ENCODE results near the gene PPP2R5A.
"Not testable (repeated sequence)": the region's sequence is repeated elsewhere in the genome, so short reads cannot be mapped to it uniquely, and the experiment has no call there.

PPP2R5A gene

DNA sequence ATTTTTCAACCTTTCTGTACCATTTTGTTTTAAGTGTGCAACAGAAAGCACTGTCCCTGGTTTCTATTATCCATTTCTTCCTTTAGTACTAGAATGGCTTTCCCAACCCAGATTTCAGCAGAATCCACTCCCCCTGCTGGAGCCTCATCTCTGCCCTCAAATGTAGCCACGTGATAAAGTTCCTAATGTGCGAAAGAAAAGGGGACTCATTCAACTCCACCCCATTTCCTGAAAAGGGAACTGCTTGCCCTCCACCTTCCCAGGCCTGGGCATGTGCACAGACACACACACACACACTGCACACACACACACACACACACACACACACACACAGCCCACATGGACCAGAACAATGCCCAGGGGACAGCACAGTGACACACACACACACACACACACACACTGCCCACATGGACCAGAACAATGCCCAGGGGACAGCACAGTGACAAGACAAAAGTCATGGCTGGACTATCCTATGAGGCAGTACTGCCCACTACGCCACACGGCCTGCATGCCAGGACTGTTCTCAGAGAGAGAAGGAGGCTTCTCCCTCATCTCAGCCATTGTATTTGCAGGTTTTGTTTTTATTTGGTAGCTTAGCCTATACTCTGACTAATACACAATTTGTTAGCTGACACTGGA, 96.3 kb downstream of the PPP2R5A start:
- Histone ChIP-seq H3K27ac (ENCODE audit: insufficient read depth in 1 of 2, low read depth in 1 of 2, low read length in 2 of 2, poor library complexity in 1 of 2, severe bottlenecking in 2 of 2) (no peak overlapping the region), H3K4me1 (ENCODE audit: control extremely low read depth in 1 of 4, control insufficient read depth in 4 of 4, insufficient read depth in 4 of 4, low read length in 3 of 4) (no peaks in the 10 kb centered on the region), H3K9me3 (ENCODE audit: control extremely low read depth in 1 of 5, control insufficient read depth in 4 of 5, insufficient read depth in 2 of 5, low read depth in 1 of 5, low read length in 4 of 5) (peaks cover 0 to 2% (median 0%) of the 10 kb centered on the region in 5 experiments), H3K27me3 (replicated peaks in 2 of 5; ENCODE audit: control insufficient read depth in 4 of 5, insufficient read depth in 5 of 5, low read length in 4 of 5) (no peaks in the 10 kb centered on the region), H3K4me3 (ENCODE audit: control insufficient read depth in 1 of 7, extremely low read depth in 1 of 7, insufficient read depth in 4 of 7, low read depth in 2 of 7, low read length in 6 of 7) (no peak overlapping the region), H3K36me3 (ENCODE audit: control insufficient read depth in 4 of 4, insufficient read depth in 4 of 4, low read length in 3 of 4) (peaks cover 26 to 90% (median 67%) of the 10 kb centered on the region in 4 experiments)
- no peak for DNase-seq
- ChIA-PET CTCF (interaction anchor here (1.1 to 1.7 kb wide), 4 partner anchors 14 to 74 kb away, joined by 3 to 9 read pairs (median 3); no protein-coding TSS in a partner anchor), POLR2A (interaction anchor here (0.7 kb wide), 1 partner anchor 544 kb away, joined by 3 read pairs; no protein-coding TSS in a partner anchor)
- WGBS (ENCODE audit: insufficient coverage): 100% methylated on average over 2 of the region's 4 CpGs

DNA sequence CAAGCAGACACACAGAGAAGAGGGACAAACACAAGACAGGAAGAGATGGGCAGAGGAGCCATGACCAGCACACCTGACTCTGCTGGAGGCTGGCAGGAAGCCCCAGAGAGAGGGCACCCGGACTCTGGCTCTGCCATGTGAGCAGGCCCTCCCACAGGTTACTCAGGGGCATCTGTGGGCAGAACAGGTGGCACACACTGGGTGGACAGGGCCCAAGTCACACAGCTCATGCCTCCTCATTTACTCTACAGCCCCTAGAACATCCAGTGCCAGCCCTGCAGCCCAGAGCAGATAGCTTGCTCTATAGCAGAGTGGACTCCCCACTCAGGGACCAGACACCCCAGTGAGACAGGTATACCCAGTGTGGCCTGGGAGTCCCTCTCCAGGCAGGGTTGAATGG, 100.8 kb downstream of the PPP2R5A start:
- H3K27ac ChIP-seq (ENCODE audit: insufficient read depth in 1 of 2, low read depth in 1 of 2, low read length in 2 of 2, poor library complexity in 1 of 2, severe bottlenecking in 2 of 2): no peak overlapping the region
- POLR2A ChIA-PET: no interaction called here
- no peaks in the 10 kb centered on the region for H3K27me3 ChIP-seq (replicated peaks in 2 of 5; ENCODE audit: control insufficient read depth in 4 of 5, insufficient read depth in 5 of 5, low read length in 4 of 5)
- H3K36me3 ChIP-seq (ENCODE audit: control insufficient read depth in 4 of 4, insufficient read depth in 4 of 4, low read length in 3 of 4): peaks cover 27 to 88% (median 57%) of the 10 kb centered on the region in 4 experiments
- H3K4me1 ChIP-seq (ENCODE audit: control extremely low read depth in 1 of 4, control insufficient read depth in 4 of 4, insufficient read depth in 4 of 4, low read length in 3 of 4): no peaks in the 10 kb centered on the region
- no peak for DNase-seq
- CTCF ChIA-PET: interaction anchor here (1.3 kb wide), 1 partner anchor 20 kb away, joined by 3 read pairs; no protein-coding TSS in a partner anchor
- H3K9me3 ChIP-seq (ENCODE audit: control extremely low read depth in 1 of 5, control insufficient read depth in 4 of 5, insufficient read depth in 2 of 5, low read depth in 1 of 5, low read length in 4 of 5): peaks cover 0 to 14% (median 4%) of the 10 kb centered on the region in 5 experiments
- 78% methylated on average over 1 of the region's 1 CpG for WGBS (ENCODE audit: insufficient coverage)
- no peak overlapping the region for H3K4me3 ChIP-seq (ENCODE audit: control insufficient read depth in 1 of 7, extremely low read depth in 1 of 7, insufficient read depth in 4 of 7, low read depth in 2 of 7, low read length in 6 of 7)

DNA sequence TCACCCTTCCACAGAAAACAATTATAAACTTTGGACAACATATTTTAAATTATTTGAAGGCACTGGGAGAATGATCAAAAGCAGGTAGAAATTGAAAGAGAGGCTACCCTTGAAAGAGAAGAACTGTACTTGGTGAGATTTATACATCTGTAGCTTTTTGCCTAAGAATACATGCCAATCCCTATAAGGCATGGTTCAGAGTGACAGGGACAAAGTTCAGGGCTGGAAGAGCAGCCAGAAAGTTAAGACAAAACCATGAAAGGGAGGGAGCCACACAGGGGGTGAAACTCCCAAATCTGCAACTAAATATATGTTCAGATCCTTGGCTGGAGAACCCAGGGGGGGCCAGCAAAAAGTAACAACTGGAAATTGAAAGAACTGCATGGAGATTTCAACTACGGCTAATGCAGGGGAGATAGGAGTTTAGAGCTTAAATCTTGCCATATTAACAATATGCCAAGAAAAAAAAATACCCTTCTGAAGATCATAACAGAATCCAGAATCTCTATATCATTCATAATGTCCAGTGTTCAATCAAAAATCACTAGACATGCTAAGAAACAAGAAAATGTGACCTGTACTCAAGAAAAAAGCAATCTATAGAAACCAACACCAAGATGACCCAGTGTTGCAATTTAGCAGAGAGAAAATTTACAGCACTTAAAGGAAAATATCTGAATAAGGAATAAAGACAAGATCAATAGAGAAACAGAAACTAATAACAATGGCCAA, 103.9 kb downstream of the PPP2R5A start:
- H3K4me3 ChIP-seq (ENCODE audit: control insufficient read depth in 1 of 7, extremely low read depth in 1 of 7, insufficient read depth in 4 of 7, low read depth in 2 of 7, low read length in 6 of 7): no peak overlapping the region
- DNase-seq: no peak
- ChIA-PET POLR2A (no interaction called here), CTCF (interaction anchor here (0.9 to 1.3 kb wide), 3 partner anchors 29 to 319 kb away, joined by 3 to 4 read pairs (median 4); partner anchors contain the start of gene NENF)
- H3K36me3 ChIP-seq (ENCODE audit: control insufficient read depth in 4 of 4, insufficient read depth in 4 of 4, low read length in 3 of 4): peaks cover 20 to 61% (median 39%) of the 10 kb centered on the region in 4 experiments
- no peaks in the 10 kb centered on the region for H3K27me3 ChIP-seq (replicated peaks in 2 of 5; ENCODE audit: control insufficient read depth in 4 of 5, insufficient read depth in 5 of 5, low read length in 4 of 5)
- WGBS (ENCODE audit: insufficient coverage): 100% methylated on average over 1 of the region's 1 CpG
- H3K27ac ChIP-seq (ENCODE audit: insufficient read depth in 1 of 2, low read depth in 1 of 2, low read length in 2 of 2, poor library complexity in 1 of 2, severe bottlenecking in 2 of 2): no peak overlapping the region
- peaks cover 0 to 15% (median 7%) of the 10 kb centered on the region in 5 experiments for H3K9me3 ChIP-seq (ENCODE audit: control extremely low read depth in 1 of 5, control insufficient read depth in 4 of 5, insufficient read depth in 2 of 5, low read depth in 1 of 5, low read length in 4 of 5)
- no peaks in the 10 kb centered on the region for H3K4me1 ChIP-seq (ENCODE audit: control extremely low read depth in 1 of 4, control insufficient read depth in 4 of 4, insufficient read depth in 4 of 4, low read length in 3 of 4)

DNA sequence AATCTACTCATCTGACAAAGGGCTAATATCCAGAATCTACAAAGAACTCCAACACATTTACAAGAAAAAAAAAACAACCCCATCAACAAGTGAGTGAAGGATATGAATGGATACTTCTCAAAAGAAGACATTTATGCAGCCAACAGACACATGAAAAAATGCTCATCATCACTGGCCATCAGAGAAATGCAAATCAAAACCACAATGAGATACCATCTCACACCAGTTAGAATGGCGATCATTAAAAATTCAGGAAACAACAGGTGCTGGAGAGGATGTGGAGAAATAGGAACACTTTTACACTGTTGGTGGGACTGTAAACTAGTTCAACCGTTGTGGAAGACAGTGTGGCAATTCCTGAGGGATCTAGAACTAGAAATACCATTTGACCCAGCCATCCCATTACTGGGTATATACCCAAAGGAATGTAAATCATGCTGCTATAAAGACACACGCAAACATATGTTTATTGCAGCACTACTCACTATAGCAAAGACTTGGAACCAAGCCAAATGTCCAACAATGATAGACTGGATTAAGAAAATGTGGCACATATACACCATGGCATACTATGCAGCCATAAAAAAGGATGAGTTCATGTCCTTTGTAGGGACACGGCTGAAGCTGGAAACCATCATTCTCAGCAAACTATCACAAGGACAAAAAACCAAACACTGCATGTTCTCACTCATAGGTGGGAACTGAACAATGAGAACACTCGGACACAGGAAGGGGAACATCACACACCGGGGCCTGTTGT, 110.6 kb downstream of the PPP2R5A start:
- H3K27me3 ChIP-seq (replicated peaks in 2 of 5; ENCODE audit: control insufficient read depth in 4 of 5, insufficient read depth in 5 of 5, low read length in 4 of 5); POLR2A ChIA-PET; H3K4me1 ChIP-seq (ENCODE audit: control extremely low read depth in 1 of 4, control insufficient read depth in 4 of 4, insufficient read depth in 4 of 4, low read length in 3 of 4); DNase-seq; H3K4me3 ChIP-seq (ENCODE audit: control insufficient read depth in 1 of 7, extremely low read depth in 1 of 7, insufficient read depth in 4 of 7, low read depth in 2 of 7, low read length in 6 of 7); H3K27ac ChIP-seq (ENCODE audit: insufficient read depth in 1 of 2, low read depth in 1 of 2, low read length in 2 of 2, poor library complexity in 1 of 2, severe bottlenecking in 2 of 2): not testable (repeated sequence)
- Histone ChIP-seq H3K9me3 (ENCODE audit: control extremely low read depth in 1 of 5, control insufficient read depth in 4 of 5, insufficient read depth in 2 of 5, low read depth in 1 of 5, low read length in 4 of 5) (peaks cover 0 to 25% (median 12%) of the 10 kb centered on the region in 5 experiments), H3K36me3 (ENCODE audit: control insufficient read depth in 4 of 4, insufficient read depth in 4 of 4, low read length in 3 of 4) (peaks cover 8 to 38% (median 29%) of the 10 kb centered on the region in 4 experiments)
- CTCF ChIA-PET: interaction anchor here (1.1 kb wide), 1 partner anchor 8 kb away, joined by 4 read pairs; no protein-coding TSS in a partner anchor
- WGBS (ENCODE audit: insufficient coverage): 100% methylated on average over 1 of the region's 6 CpGs

DNA sequence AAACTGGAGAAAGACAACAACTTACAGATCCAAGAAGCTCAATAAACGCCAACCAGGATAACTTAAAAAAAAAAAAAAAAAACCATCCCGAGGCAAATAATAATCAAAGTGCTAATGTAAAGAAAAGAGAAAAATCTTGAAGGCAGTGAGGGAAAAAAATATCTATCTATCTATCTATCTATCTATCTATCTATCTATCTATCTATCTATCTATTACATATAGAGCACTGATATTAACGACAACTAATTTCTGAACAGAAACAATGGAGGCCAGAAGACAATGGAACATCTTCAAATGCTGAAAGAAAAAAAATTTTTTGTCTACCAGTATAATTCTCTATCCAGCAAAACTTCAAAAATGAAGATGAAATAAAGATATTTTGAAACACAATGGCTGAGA, 111.4 kb downstream of the PPP2R5A start:
- peaks cover 5 to 37% (median 27%) of the 10 kb centered on the region in 4 experiments for H3K36me3 ChIP-seq (ENCODE audit: control insufficient read depth in 4 of 4, insufficient read depth in 4 of 4, low read length in 3 of 4)
- no peak overlapping the region for H3K27ac ChIP-seq (ENCODE audit: insufficient read depth in 1 of 2, low read depth in 1 of 2, low read length in 2 of 2, poor library complexity in 1 of 2, severe bottlenecking in 2 of 2)
- ChIA-PET CTCF (interaction anchor here (1.1 kb wide), 1 partner anchor 9 kb away, joined by 4 read pairs; no protein-coding TSS in a partner anchor), POLR2A (no interaction called here)
- no peak overlapping the region for H3K4me3 ChIP-seq (ENCODE audit: control insufficient read depth in 1 of 7, extremely low read depth in 1 of 7, insufficient read depth in 4 of 7, low read depth in 2 of 7, low read length in 6 of 7)
- no peaks in the 10 kb centered on the region for H3K4me1 ChIP-seq (ENCODE audit: control extremely low read depth in 1 of 4, control insufficient read depth in 4 of 4, insufficient read depth in 4 of 4, low read length in 3 of 4)
- WGBS (ENCODE audit: insufficient coverage): 100% methylated on average over 1 of the region's 3 CpGs
- H3K27me3 ChIP-seq (replicated peaks in 2 of 5; ENCODE audit: control insufficient read depth in 4 of 5, insufficient read depth in 5 of 5, low read length in 4 of 5): no peaks in the 10 kb centered on the region
- peaks cover 0 to 23% (median 11%) of the 10 kb centered on the region in 5 experiments for H3K9me3 ChIP-seq (ENCODE audit: control extremely low read depth in 1 of 5, control insufficient read depth in 4 of 5, insufficient read depth in 2 of 5, low read depth in 1 of 5, low read length in 4 of 5)
- DNase-seq: peak; percentile 9 to 64 (median 40)

DNA sequence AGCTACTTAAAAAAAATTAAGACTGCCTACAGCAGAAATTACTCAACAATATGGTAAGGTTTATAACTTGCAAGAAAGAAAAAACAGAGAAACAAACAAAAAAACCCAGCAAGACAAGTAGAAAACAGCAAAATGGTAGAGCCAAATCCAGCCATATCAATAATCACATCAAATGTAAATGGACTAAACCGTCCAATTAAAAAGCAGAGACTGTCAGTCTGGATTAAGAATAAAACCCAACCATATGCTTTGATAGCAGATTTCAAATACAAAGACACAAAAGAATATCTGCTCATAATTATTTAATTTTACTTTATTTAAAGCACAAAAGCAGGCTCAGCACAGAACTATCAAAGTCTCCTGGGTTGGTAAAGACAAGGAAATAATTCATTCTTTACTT, 112.0 kb downstream of the PPP2R5A start:
- no peak overlapping the region for H3K27ac ChIP-seq (ENCODE audit: insufficient read depth in 1 of 2, low read depth in 1 of 2, low read length in 2 of 2, poor library complexity in 1 of 2, severe bottlenecking in 2 of 2)
- CTCF ChIA-PET: interaction anchor here (1.1 kb wide), 1 partner anchor 10 kb away, joined by 4 read pairs; no protein-coding TSS in a partner anchor
- peaks cover 9 to 39% (median 28%) of the 10 kb centered on the region in 4 experiments for H3K36me3 ChIP-seq (ENCODE audit: control insufficient read depth in 4 of 4, insufficient read depth in 4 of 4, low read length in 3 of 4)
- H3K4me1 ChIP-seq (ENCODE audit: control extremely low read depth in 1 of 4, control insufficient read depth in 4 of 4, insufficient read depth in 4 of 4, low read length in 3 of 4): no peaks in the 10 kb centered on the region
- peaks cover 1 to 23% (median 11%) of the 10 kb centered on the region in 5 experiments for H3K9me3 ChIP-seq (ENCODE audit: control extremely low read depth in 1 of 5, control insufficient read depth in 4 of 5, insufficient read depth in 2 of 5, low read depth in 1 of 5, low read length in 4 of 5)
- H3K4me3 ChIP-seq (ENCODE audit: control insufficient read depth in 1 of 7, extremely low read depth in 1 of 7, insufficient read depth in 4 of 7, low read depth in 2 of 7, low read length in 6 of 7): no peak overlapping the region
- DNase-seq: no peak
- H3K27me3 ChIP-seq (replicated peaks in 2 of 5; ENCODE audit: control insufficient read depth in 4 of 5, insufficient read depth in 5 of 5, low read length in 4 of 5): no peaks in the 10 kb centered on the region
- WGBS (ENCODE audit: insufficient coverage): no CpG with 5 or more reads among the region's 1 CpG
- POLR2A ChIA-PET: no interaction called here
